HAP-1 (cell line): ENCODE data around the gene URAD.
A peak's percentile ranks its signal among the peaks of the same experiment; 100 is the strongest.
"Not testable (repeated sequence)": the region's sequence is repeated elsewhere in the genome, so short reads cannot be mapped to it uniquely, and the experiment has no call there.

Source experiments
- DNase-seq, 2 experiments: peaks; one replicate each; pipeline ENCODE4 v3.0.0-alpha.2; 2016 to 2020; ENCODE audit warnings: low spot score in 2 of 2
- H3K27me3 ChIP-seq: fragments of 250-450 bp; sonication (Bioruptor Pico); 2 replicates; pipeline ENCODE4 v1.5.1; 2020; ENCODE audit warnings: low read depth, mild to moderate bottlenecking, moderate library complexity
- H3K36me3 ChIP-seq: fragments of 250-450 bp; sonication (Bioruptor Pico); replicated peaks from 2 replicates; pipeline ENCODE4 v1.5.1; 2020; ENCODE audit warnings: mild to moderate bottlenecking
- H3K4me1 ChIP-seq: fragments of 250-450 bp; sonication (Bioruptor Pico); 2 replicates; pipeline ENCODE4 v1.5.1; 2020; ENCODE audit warnings: mild to moderate bottlenecking
- H3K4me3 ChIP-seq: fragments of 250-450 bp; sonication (Bioruptor Pico); 2 replicates; pipeline ENCODE4 v1.5.1; 2020; ENCODE audit warnings: mild to moderate bottlenecking, moderate library complexity
- H3K9me3 ChIP-seq: fragments of 250-450 bp; sonication (Bioruptor Pico); 2 replicates; pipeline ENCODE4 v1.5.1; 2020; ENCODE audit warnings: mild to moderate bottlenecking, moderate library complexity
- in situ Hi-C: fragments of 300-500 bp; cut with MboI; formaldehyde crosslinking; loops from 3 replicates; pipeline ENCODE4 v1.14.3; 2020; ENCODE audit warnings: low sequenced_read_pairs, inconsistent platforms, mixed read lengths

URAD gene

GRCh38 chr13:27988520-27988919 lies at the start of gene URAD:
Gene URAD (minus strand): TSS chr13:27988693. CDS start chr13:27988637, 56 bp downstream.
- in situ Hi-C loops: loop anchor here (5.0 to 25.0 kb wide), 3 partner anchors 154 to 1026 kb away; no protein-coding TSS in a partner anchor
- no peak for DNase-seq
- H3K36me3 ChIP-seq: no peaks in the 10 kb centered on the region

GRCh38 chr13:28037399-28037798 lies 48.9 kb upstream of the URAD start:
- Histone ChIP-seq H3K9me3 (no peaks in the 10 kb centered on the region), H3K4me1 (no peaks in the 10 kb centered on the region), H3K36me3 (no peaks in the 10 kb centered on the region), H3K4me3 (no peak overlapping the region), H3K27me3 (no peaks in the 10 kb centered on the region)
- in situ Hi-C loops: no loop called here
- DNase-seq: no peak

More at GRCh38 chr13:27988520-27988919, at the start of gene URAD:
- Histone ChIP-seq H3K27me3 (no peaks in the 10 kb centered on the region), H3K9me3 (no peaks in the 10 kb centered on the region), H3K4me3 (no peak within 1 kb of the TSS), H3K4me1 (no peaks in the 10 kb centered on the region)

- in situ Hi-C loops: no loop called here
- no peaks in the 10 kb centered on the region for H3K27me3 ChIP-seq
- no peaks in the 10 kb centered on the region for H3K4me1 ChIP-seq
- no peaks in the 10 kb centered on the region for H3K36me3 ChIP-seq
- H3K4me3 ChIP-seq: no peak overlapping the region
- H3K9me3 ChIP-seq: no peaks in the 10 kb centered on the region
- DNase-seq: no peak
Measured at GRCh38 chr13:28035146-28035782, 46.8 kb upstream of the URAD start.

GRCh38 chr13:28033894-28034655 lies 45.6 kb upstream of the URAD start:
- Histone ChIP-seq H3K27me3 (no peaks in the 10 kb centered on the region), H3K36me3 (no peaks in the 10 kb centered on the region), H3K4me3 (no peak overlapping the region), H3K4me1 (no peaks in the 10 kb centered on the region), H3K9me3 (no peaks in the 10 kb centered on the region)
- in situ Hi-C loops: no loop called here
- DNase-seq: no peak

GRCh38 chr13:28032438-28032837 lies 43.9 kb upstream of the URAD start:
- H3K4me3 ChIP-seq, DNase-seq, in situ Hi-C loops: not testable (repeated sequence)

GRCh38 chr13:28031896-28032288 lies 43.4 kb upstream of the URAD start:
- H3K27me3 ChIP-seq: no peaks in the 10 kb centered on the region
- in situ Hi-C loops: no loop called here

More at GRCh38 chr13:28032438-28032837, 43.9 kb upstream of the URAD start:
- not testable (repeated sequence) for H3K27me3 ChIP-seq, H3K4me1 ChIP-seq, H3K36me3 ChIP-seq, H3K9me3 ChIP-seq

GRCh38 chr13:28031220-28031895 lies 42.9 kb upstream of the URAD start:
- in situ Hi-C loops: no loop called here
- no peak for DNase-seq
- no peaks in the 10 kb centered on the region for H3K9me3 ChIP-seq
- no peaks in the 10 kb centered on the region for H3K4me1 ChIP-seq
- no peaks in the 10 kb centered on the region for H3K27me3 ChIP-seq
- no peak overlapping the region for H3K4me3 ChIP-seq
- H3K36me3 ChIP-seq: no peaks in the 10 kb centered on the region

More at GRCh38 chr13:28031896-28032288, 43.4 kb upstream of the URAD start:
- Histone ChIP-seq H3K4me1 (no peaks in the 10 kb centered on the region), H3K4me3 (no peak overlapping the region), H3K36me3 (no peaks in the 10 kb centered on the region), H3K9me3 (no peaks in the 10 kb centered on the region)
- no peak for DNase-seq

GRCh38 chr13:28027607-28028364 lies 39.3 kb upstream of the URAD start:
- DNase-seq: no peak
- H3K27me3 ChIP-seq: no peaks in the 10 kb centered on the region
- no peaks in the 10 kb centered on the region for H3K9me3 ChIP-seq
- H3K4me3 ChIP-seq: no peak overlapping the region
- H3K36me3 ChIP-seq: no peaks in the 10 kb centered on the region
- H3K4me1 ChIP-seq: peaks cover 8% of the 10 kb centered on the region
- in situ Hi-C loops: no loop called here

GRCh38 chr13:28027071-28027470 lies 38.6 kb upstream of the URAD start:
- in situ Hi-C loops: no loop called here
- DNase-seq: no peak
- Histone ChIP-seq H3K9me3 (no peaks in the 10 kb centered on the region), H3K27me3 (no peaks in the 10 kb centered on the region), H3K4me3 (no peak overlapping the region), H3K4me1 (peaks cover 11% of the 10 kb centered on the region), H3K36me3 (no peaks in the 10 kb centered on the region)

GRCh38 chr13:28026508-28026907 lies 38.0 kb upstream of the URAD start:
- in situ Hi-C loops: no loop called here

GRCh38 chr13:28022848-28023518 lies 34.5 kb upstream of the URAD start:
- peaks cover 11% of the 10 kb centered on the region for H3K4me1 ChIP-seq
- DNase-seq: peak; percentile 16 to 33
- H3K9me3 ChIP-seq: no peaks in the 10 kb centered on the region
- H3K4me3 ChIP-seq: no peak overlapping the region
- H3K27me3 ChIP-seq: no peaks in the 10 kb centered on the region
- H3K36me3 ChIP-seq: no peaks in the 10 kb centered on the region
- in situ Hi-C loops: no loop called here

More at GRCh38 chr13:28026508-28026907, 38.0 kb upstream of the URAD start:
- no peaks in the 10 kb centered on the region for H3K9me3 ChIP-seq
- no peaks in the 10 kb centered on the region for H3K36me3 ChIP-seq
- no peaks in the 10 kb centered on the region for H3K27me3 ChIP-seq
- no peak for DNase-seq
- H3K4me3 ChIP-seq: no peak overlapping the region
- peaks cover 11% of the 10 kb centered on the region for H3K4me1 ChIP-seq

- no peak for DNase-seq
- no peak overlapping the region for H3K4me3 ChIP-seq
- in situ Hi-C loops: no loop called here
- no peaks in the 10 kb centered on the region for H3K9me3 ChIP-seq
- no peaks in the 10 kb centered on the region; the same call in 1 of the 2 replicates for H3K27me3 ChIP-seq
- H3K4me1 ChIP-seq: no peaks in the 10 kb centered on the region
- H3K36me3 ChIP-seq: no peaks in the 10 kb centered on the region
Measured at GRCh38 chr13:28014301-28014700, 25.8 kb upstream of the URAD start.

GRCh38 chr13:28013482-28013881 lies 25.0 kb upstream of the URAD start:
- in situ Hi-C loops: no loop called here
- DNase-seq: no peak
- Histone ChIP-seq H3K4me3 (no peak overlapping the region), H3K4me1 (no peaks in the 10 kb centered on the region), H3K9me3 (no peaks in the 10 kb centered on the region), H3K27me3 (no peaks in the 10 kb centered on the region; the same call in 1 of the 2 replicates), H3K36me3 (no peaks in the 10 kb centered on the region)
